Lower leg skin (tissue), 4 donors: Measurements from ENCODE around the gene OR6B3. TPM values are rescaled to one million over a fixed set of nuclear protein-coding genes. Genes with fewer than 3 reads are reported as not detected.

Experiments
- DNase-seq, 2 donors: peaks; one replicate each; pipeline ENCODE4 v3.0.0-alpha.2; 2019; ENCODE audit warnings: low spot score in 2 of 2
- H3K4me3 ChIP-seq: fragments of 200-600 bp; sonication (generic); 2 replicates; pipeline ENCODE4 v1.5.1; 2017; ENCODE audit warnings: mild to moderate bottlenecking, low read depth; ENCODE audit not compliant: poor library complexity, severe bottlenecking
- CTCF ChIP-seq, 3 donors: fragments of 450-650 bp; IDR thresholded peaks; one replicate each; pipeline ENCODE4 v1.5.1; 2016; ENCODE audit warnings: antibody characterized with exemption in 3 of 3, mild to moderate bottlenecking in 3 of 3, moderate library complexity in 2 of 3
- POLR2A ChIP-seq, 2 donors: fragments of 450-650 bp; IDR thresholded peaks; one replicate each; pipeline ENCODE4 v1.6.1; 2016 to 2017; ENCODE audit warnings: antibody characterized with exemption in 2 of 2, mild to moderate bottlenecking in 1 of 2, moderate library complexity in 1 of 2
- WGBS, 2 donors: methylation state at CpG; one replicate each; pipeline ENCODE4 v1.1.5; 2018; 5-methylcytosine and 5-hydroxymethylcytosine counted together
- intact Hi-C: fragments of 100-400 bp; cut with DNase I; formaldehyde crosslinking; loops from one replicate; pipeline ENCODE4 v1.15.0; 2023; ENCODE audit warnings: low total_unique reads
- total RNA-seq, 4 donors: library from RNA; depleted of rRNA; stranded (reverse); fragments of >200 nt; gene quantifications; one replicate each; pipeline ENCODE4 v1.1.0, GENCODE V29; 2016

OR6B3 gene
- total RNA-seq, 4 donors from 2014 or later: 0.44 TPM; not detected in 3

- intact Hi-C loops: no loop called here
- WGBS, 2 donors: 41 to 55% methylated on average over 2 of the region's 2 CpGs
- DNase-seq: no peak
- no peak overlapping the region for H3K4me3 ChIP-seq
- no peak for TF ChIP-seq POLR2A (IDR thresholded peaks at IDR 0.05)
- no peak for TF ChIP-seq CTCF (IDR thresholded peaks at IDR 0.05)
Measured at GRCh38 chr2:240078631-240079030, 25.3 kb upstream of the OR6B3 start.

- DNase-seq: no peak
- no peak overlapping the region for H3K4me3 ChIP-seq
- intact Hi-C loops: no loop called here
- TF ChIP-seq POLR2A (IDR thresholded peaks at IDR 0.05) (no peak), CTCF (IDR thresholded peaks at IDR 0.05) (no peak)
Measured at GRCh38 chr2:240077442-240077841, 24.1 kb upstream of the OR6B3 start.

- DNase-seq: no peak
- H3K4me3 ChIP-seq: no peak overlapping the region
- 40 to 50% methylated on average over 5 of the region's 5 CpGs for WGBS, 2 donors
- TF ChIP-seq POLR2A (IDR thresholded peaks at IDR 0.05): no peak
- TF ChIP-seq CTCF (IDR thresholded peaks at IDR 0.05): no peak
- intact Hi-C loops: no loop called here
Measured at GRCh38 chr2:240074545-240074944, 21.2 kb upstream of the OR6B3 start.

GRCh38 chr2:240070907-240071306, 17.6 kb upstream of the OR6B3 start:
- WGBS, 2 donors: 77 to 80% methylated on average over 3 of the region's 3 CpGs
- H3K4me3 ChIP-seq: no peak overlapping the region
- TF ChIP-seq CTCF (IDR thresholded peaks at IDR 0.05) (no peak), POLR2A (IDR thresholded peaks at IDR 0.05) (no peak)
- DNase-seq: no peak
- intact Hi-C loops: no loop called here

GRCh38 chr2:240069829-240070228, 16.5 kb upstream of the OR6B3 start:
- no peak for TF ChIP-seq POLR2A (IDR thresholded peaks at IDR 0.05)
- TF ChIP-seq CTCF (IDR thresholded peaks at IDR 0.05): no peak
- intact Hi-C loops: no loop called here
- DNase-seq: no peak
- 37 to 60% methylated on average over 1 of the region's 1 CpG for WGBS, 2 donors
- no peak overlapping the region for H3K4me3 ChIP-seq

GRCh38 chr2:240068193-240068592, 14.9 kb upstream of the OR6B3 start:
- TF ChIP-seq CTCF (IDR thresholded peaks at IDR 0.05): no peak
- no peak for TF ChIP-seq POLR2A (IDR thresholded peaks at IDR 0.05)
- 98 to 100% methylated on average over 1 of the region's 1 CpG for WGBS, 2 donors
- intact Hi-C loops: no loop called here
- H3K4me3 ChIP-seq: no peak overlapping the region
- DNase-seq: no peak
